ENCODE measurements around the gene BATF. TPM values are rescaled to one million over a fixed set of nuclear protein-coding genes. Genes with fewer than 3 reads are reported as not detected.

The BATF gene
- total and polyA plus RNA-seq, 2 experiments from 2014 or later, result not detected

- no peak overlapping the region for H3K27ac ChIP-seq (ENCODE audit: low read depth)
- Mint-ChIP-seq H3K36me3 (ENCODE audit: low read depth) (peaks cover 20% of the 10 kb centered on the region), H3K27ac (no peak overlapping the region), H3K27me3 (ENCODE audit: insufficient read depth, low read depth, poor library complexity) (peaks cover 3% of the 10 kb centered on the region), H3K9me3 (peaks cover 24% of the 10 kb centered on the region), H3K4me3 (no peak overlapping the region), H3K4me1 (peaks cover 7% of the 10 kb centered on the region)
- H3K79me2 ChIP-seq (replicated peaks; ENCODE audit: insufficient read depth), result no peaks in the 10 kb centered on the region
- ATAC-seq, result no peak
- DNase-seq (ENCODE audit: low spot score), result no peak
- no peaks in the 10 kb centered on the region; the same call in 1 of the 2 replicates for H3K36me3 ChIP-seq (ENCODE audit: insufficient read depth)
- no peak overlapping the region for H2AFZ ChIP-seq
- no peaks in the 10 kb centered on the region for H3K4me1 ChIP-seq (ENCODE audit: insufficient read depth)
- H3K4me2 ChIP-seq, result no peak overlapping the region
- H3F3A ChIP-seq (replicated peaks; ENCODE audit: low read depth), result no peaks in the 10 kb centered on the region
- TF ChIP-seq ETS1 (IDR thresholded peaks at IDR 0.05) (no peak), STAT1 (IDR thresholded peaks at IDR 0.05; ENCODE audit: unreplicated experiment) (no peak), ZNF331 (CRISPR knock-in tag; IDR thresholded peaks at IDR 0.05; ENCODE audit: low read depth) (no peak), ZNF462 (CRISPR knock-in tag; IDR thresholded peaks at IDR 0.05) (no peak), CTCF (conservative IDR thresholded peaks at IDR 0.05; ENCODE audit: low read depth in 2 of 2) (no peak), REST (IDR thresholded peaks at IDR 0.05; ENCODE audit: unreplicated experiment) (no peak)
- H4K20me1 ChIP-seq (replicated peaks; ENCODE audit: insufficient read depth), result 0 out of 2 replicates have a peak, but pooled peaks cover 3% of the 10 kb centered on the region
- no peaks in the 10 kb centered on the region for H3K27me3 ChIP-seq (ENCODE audit: insufficient read depth)
- H3K4me3 ChIP-seq, result no peak overlapping the region
- H3K9me2 ChIP-seq (ENCODE audit: insufficient read depth), result no peaks in the 10 kb centered on the region
Measured at GRCh38 chr14:75589931-75590330, 67.7 kb downstream of the BATF start.

All from GM23338 (cell line).